GM12874 (cell line): Measurements from ENCODE around the gene SMG6.

ENCODE experiments used
- TF ChIP-seq, protein P1 (sequence below): IDR thresholded peaks from 2 replicates; pipeline ENCODE4 v1.5.1; 2011; ENCODE audit warnings: low read depth, mild to moderate bottlenecking, control low read depth, low read length, moderate library complexity; ENCODE audit not compliant: insufficient read depth

SMG6 gene

DNA sequence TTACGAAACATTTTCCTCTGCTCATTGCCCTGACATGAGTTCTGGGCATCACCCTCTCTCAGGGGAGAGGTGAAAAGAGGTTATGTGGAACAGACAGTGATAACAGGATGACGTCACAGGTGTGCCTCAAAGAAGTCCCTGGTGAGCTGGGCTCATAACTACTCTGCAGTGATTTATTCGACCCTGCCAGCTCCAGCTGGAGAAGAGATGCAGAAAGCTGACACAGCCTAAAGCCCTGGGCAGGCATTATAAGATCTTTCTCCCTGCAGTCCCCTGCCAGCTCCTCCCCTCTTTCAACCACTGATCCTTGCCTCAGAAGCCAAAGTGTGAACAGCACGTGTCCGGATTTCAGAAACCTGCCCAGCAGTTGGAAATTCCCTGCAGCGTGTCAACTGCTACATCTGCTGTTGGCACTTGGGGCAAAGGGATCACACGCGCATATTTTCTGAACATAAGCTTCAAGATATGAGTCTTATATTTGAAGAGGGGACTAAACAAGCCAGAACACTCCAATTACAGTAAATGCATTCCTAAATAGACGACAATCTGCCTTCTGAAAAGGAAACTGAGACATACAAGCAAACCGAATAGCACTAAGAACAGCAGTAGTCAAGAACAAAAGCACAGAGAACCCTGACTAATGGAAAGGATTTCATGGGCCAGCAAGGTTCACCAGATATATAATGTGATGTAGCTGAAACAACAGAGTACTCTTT, 80.5 kb downstream of the SMG6 start:
- TF ChIP-seq, protein P1, sequence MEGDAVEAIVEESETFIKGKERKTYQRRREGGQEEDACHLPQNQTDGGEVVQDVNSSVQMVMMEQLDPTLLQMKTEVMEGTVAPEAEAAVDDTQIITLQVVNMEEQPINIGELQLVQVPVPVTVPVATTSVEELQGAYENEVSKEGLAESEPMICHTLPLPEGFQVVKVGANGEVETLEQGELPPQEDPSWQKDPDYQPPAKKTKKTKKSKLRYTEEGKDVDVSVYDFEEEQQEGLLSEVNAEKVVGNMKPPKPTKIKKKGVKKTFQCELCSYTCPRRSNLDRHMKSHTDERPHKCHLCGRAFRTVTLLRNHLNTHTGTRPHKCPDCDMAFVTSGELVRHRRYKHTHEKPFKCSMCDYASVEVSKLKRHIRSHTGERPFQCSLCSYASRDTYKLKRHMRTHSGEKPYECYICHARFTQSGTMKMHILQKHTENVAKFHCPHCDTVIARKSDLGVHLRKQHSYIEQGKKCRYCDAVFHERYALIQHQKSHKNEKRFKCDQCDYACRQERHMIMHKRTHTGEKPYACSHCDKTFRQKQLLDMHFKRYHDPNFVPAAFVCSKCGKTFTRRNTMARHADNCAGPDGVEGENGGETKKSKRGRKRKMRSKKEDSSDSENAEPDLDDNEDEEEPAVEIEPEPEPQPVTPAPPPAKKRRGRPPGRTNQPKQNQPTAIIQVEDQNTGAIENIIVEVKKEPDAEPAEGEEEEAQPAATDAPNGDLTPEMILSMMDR: no peak

DNA sequence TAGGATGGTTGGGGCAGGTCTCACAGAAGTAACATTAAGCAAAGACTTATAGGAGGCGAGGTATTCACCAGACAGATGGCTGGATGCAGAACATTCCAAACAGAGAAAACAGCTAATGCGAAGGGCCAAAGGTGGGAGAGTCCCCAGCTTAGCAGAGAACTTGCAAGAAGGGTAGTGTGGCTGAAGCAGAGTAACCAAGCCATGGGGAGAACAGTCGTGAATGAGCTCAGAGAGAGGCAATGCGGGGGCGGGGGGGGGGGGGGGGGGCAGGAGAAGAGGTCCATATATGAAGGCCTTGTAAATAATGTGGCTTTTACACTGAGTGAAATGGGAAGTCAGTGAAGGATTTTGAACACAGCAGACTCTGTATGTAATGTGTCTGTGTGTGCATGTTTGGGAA, 81.3 kb downstream of the SMG6 start:
- TF ChIP-seq, protein P1: no peak

DNA sequence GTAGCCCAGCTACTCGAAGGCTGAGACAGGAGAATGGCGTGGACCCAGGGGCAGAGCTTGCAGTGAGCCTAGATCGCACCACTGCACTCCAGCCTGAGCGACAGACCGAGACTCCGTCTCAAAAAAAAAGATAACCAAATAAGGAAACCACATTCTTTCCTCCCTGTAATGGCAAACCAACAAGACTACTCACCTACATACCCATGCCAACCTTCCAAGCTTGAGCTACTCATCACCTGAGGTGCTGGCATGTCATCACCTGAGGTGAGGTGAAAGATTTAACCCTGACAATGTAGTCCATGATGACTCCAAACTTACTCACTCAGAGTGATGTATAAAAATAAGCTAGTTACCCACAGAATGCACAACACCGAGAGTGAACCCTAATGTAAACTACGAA, 85.2 kb downstream of the SMG6 start:
- TF ChIP-seq, protein P1: no peak

DNA sequence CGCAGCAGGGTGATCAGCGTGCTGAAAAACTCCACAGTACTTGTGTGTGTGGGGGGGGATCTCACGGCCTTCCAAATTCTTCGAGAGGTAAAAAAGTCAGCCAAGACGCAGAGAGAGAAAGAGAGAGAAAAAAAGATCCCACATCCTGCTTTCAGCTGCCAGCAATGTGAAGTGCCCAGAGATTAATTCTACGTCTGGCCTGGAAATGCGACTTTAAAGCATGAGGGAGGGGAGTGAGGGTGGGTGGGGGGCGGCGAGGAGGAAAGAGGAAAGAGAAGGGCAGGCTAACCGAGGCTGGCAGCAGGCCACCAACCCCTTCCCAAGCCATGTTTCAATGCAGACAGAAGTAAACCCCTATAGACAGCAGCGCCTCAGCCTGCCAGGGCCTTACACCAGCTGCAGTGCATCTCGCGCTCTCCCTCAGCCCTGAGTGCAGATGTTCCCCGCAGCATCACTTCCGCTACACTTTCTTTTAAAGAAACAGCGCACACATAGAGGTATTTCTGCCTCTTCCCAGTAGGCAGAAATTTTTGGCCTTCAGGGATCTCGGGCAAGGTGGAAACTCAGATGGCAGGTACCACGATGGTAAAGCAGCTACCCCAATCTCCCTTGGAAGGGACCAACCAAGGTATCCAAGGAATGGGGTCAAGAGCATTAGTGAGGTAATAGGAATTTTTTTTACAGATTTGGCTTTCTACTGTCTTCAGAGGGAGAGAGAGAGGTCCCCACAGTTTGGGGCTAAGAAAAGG, 87.8 kb downstream of the SMG6 start:
- TF ChIP-seq, protein P1: no peak

DNA sequence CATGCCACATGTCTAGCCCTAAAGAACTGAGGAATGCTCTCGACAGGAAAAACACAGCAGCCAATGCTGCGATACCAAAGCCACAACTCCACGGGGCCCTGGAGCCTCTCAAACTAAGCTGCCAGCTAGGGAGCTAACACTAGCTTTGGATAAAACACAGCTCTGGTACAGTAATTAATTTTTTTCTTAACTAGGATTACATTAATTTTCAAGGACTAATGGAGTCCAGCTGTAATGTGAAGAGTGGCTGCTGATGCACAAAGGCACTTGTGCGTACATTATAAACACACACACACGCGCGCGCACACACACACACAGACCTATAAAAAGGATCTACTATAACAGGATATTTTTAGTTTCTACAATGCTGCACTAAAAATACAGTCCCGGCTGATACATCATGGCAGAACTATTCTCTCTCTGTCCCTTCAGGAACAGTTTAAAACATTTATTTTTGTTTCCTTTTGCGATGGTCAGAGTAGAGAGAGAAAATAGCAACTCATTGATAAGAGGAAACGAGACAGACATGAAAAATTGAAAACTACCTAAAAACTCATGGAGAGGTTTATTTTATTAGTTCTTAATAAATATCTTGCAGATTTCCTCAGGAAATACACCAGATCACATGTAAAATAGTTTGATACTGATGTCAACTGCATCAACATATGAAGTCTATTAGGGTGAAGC, 88.5 kb downstream of the SMG6 start:
- TF ChIP-seq, protein P1: no peak

DNA sequence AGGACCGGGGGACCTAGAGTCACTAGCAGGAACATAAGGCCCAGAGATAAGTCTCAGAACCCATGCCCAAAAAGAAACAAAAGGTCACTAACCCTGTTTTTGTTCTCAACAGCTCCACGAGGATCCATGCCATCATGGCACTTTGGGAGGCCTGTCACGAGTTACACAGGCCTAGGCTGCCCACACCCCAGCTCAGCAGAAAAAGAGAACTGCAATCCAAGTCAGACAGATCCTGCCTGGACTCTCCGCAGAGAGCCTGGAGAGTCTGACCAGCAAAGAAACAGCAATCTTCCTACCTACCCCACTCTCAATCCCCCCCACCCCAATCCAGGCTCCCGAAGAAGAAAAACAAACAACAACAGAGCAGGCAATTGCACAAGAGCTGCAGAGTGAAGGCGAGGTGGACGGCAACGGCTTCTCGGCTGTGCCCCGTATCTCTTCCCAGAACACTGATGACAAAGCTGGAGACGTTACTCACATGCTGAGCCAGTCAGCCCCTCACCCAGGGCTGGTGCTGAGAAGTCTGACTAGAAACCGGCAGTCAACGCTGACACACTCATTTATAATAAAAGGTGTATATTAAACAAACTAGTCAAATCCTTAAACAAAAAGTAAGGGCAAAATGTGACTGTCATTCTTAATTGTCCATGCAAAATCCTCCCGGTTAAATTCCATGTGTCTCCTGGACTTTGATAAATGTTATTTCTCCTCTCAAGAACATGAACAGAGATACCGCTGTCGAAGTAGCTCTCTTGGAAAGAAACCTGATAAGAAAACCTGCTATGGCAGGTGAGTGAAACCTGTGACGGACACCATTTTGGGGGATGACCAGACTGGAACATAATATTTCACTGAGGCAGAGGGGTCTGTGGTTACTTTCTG, 89.3 kb downstream of the SMG6 start:
- TF ChIP-seq, protein P1: no peak
